Inflammatory macrophage (primary cell): Measurements from ENCODE around the gene TMTC3.
"Not testable (repeated sequence)": the region's sequence is repeated elsewhere in the genome, so short reads cannot be mapped to it uniquely, and the experiment has no call there.

Source experiments
- DNase-seq, 2 donors: peaks; one replicate each; pipeline ENCODE4 v3.0.0-alpha.2; 2020 to 2022

Gene TMTC3

GRCh38 chr12:88167384-88167783 lies 25.3 kb downstream of the TMTC3 start:
- DNase-seq = no peak

GRCh38 chr12:88172844-88173407 lies 30.8 kb downstream of the TMTC3 start:
- DNase-seq = no peak

GRCh38 chr12:88175544-88175943 lies 33.4 kb downstream of the TMTC3 start:
- no peak for DNase-seq

GRCh38 chr12:88179436-88180014 lies 37.4 kb downstream of the TMTC3 start:
- no peak for DNase-seq

GRCh38 chr12:88181881-88182280 lies 39.8 kb downstream of the TMTC3 start:
- no peak for DNase-seq

- no peak for DNase-seq
These were observed 40.3 kb downstream of the TMTC3 start for GRCh38 chr12:88182416-88182815.

- no peak for DNase-seq
These were observed 42.1 kb downstream of the TMTC3 start for GRCh38 chr12:88184196-88184595.

GRCh38 chr12:88185279-88185678 lies 43.2 kb downstream of the TMTC3 start:
- DNase-seq = no peak

GRCh38 chr12:88185988-88186387 lies 43.9 kb downstream of the TMTC3 start:
- no peak for DNase-seq

- no peak for DNase-seq
These were observed 45.5 kb downstream of the TMTC3 start for GRCh38 chr12:88187571-88187970.

GRCh38 chr12:88188180-88188579 lies 46.1 kb downstream of the TMTC3 start:
- DNase-seq = no peak

- DNase-seq = no peak
These were observed 50.3 kb downstream of the TMTC3 start for GRCh38 chr12:88192426-88192825.

- no peak for DNase-seq
These were observed 52.8 kb downstream of the TMTC3 start for GRCh38 chr12:88194868-88195267.

GRCh38 chr12:88200029-88200428 lies 57.9 kb downstream of the TMTC3 start:
- DNase-seq = no peak

- no peak for DNase-seq
These were observed 60.4 kb downstream of the TMTC3 start for GRCh38 chr12:88202500-88202899.

- peak; percentile 48 to 56 for DNase-seq
These were observed 64.5 kb downstream of the TMTC3 start for GRCh38 chr12:88206601-88207000.

- peak in 1 of 2 donors; percentile 3 for DNase-seq
These were observed 66.0 kb downstream of the TMTC3 start for GRCh38 chr12:88207921-88208620.

GRCh38 chr12:88208661-88209060 lies 66.6 kb downstream of the TMTC3 start:
- DNase-seq = no peak

GRCh38 chr12:88210311-88210710 lies 68.2 kb downstream of the TMTC3 start:
- DNase-seq = not testable (repeated sequence)

GRCh38 chr12:88218293-88218692 lies 76.2 kb downstream of the TMTC3 start:
- no peak for DNase-seq

- DNase-seq = no peak
These were observed 77.8 kb downstream of the TMTC3 start for GRCh38 chr12:88219861-88220260.

GRCh38 chr12:88223519-88223918 lies 81.4 kb downstream of the TMTC3 start:
- DNase-seq = no peak

GRCh38 chr12:88225776-88226175 lies 83.7 kb downstream of the TMTC3 start:
- DNase-seq = no peak

- no peak for DNase-seq
These were observed 85.2 kb downstream of the TMTC3 start for GRCh38 chr12:88227263-88227662.
